Measurements from ENCODE around the gene TRABD. TPM values are rescaled to one million over a fixed set of nuclear protein-coding genes. Genes with fewer than 3 reads are reported as not detected.

The TRABD gene
- total RNA-seq, 1 experiment from 2014 or later: 55.7 TPM

- no peaks in the 10 kb centered on the region for H3K27me3 ChIP-seq (ENCODE audit: control insufficient read depth, insufficient read depth, low read length)
- ATAC-seq (no peak), DNase-seq (ENCODE audit: low read depth, low spot score) (no peak)
- BruUV-seq (replicated peaks): no TSS peak
- no peak overlapping the region for H3K4me3 ChIP-seq (ENCODE audit: low read depth in 2 of 2, low read length in 2 of 2)
- TF ChIP-seq POLR2AphosphoS5 (IDR thresholded peaks at IDR 0.05; ENCODE audit: low read depth, low read length): no peak
- TF ChIP-seq CTCF (IDR thresholded peaks at IDR 0.05): no peak
- no peak for TF ChIP-seq SIN3A (IDR thresholded peaks at IDR 0.05; ENCODE audit: borderline replicate concordance, insufficient read depth, low read depth, low read length)
- TF ChIP-seq REST (IDR thresholded peaks at IDR 0.05; ENCODE audit: insufficient read depth in 1 of 2, low read depth in 2 of 2, low read length in 1 of 2): no peak
- TF ChIP-seq TCF7L2 (IDR thresholded peaks at IDR 0.05; ENCODE audit: low read depth, low read length): no peak
- no peaks in the 10 kb centered on the region; the same call in 1 of the 2 replicates for H3K36me3 ChIP-seq (ENCODE audit: control insufficient read depth, insufficient read depth, low read length)
- ChIA-PET POLR2A (no interaction called here), CTCF (no interaction called here)
- H3K27ac ChIP-seq (ENCODE audit: low read length): no peak overlapping the region
- no peaks in the 10 kb centered on the region for H3K9me3 ChIP-seq (ENCODE audit: control insufficient read depth, insufficient read depth, low read depth, low read length)
- H3K4me1 ChIP-seq (ENCODE audit: control insufficient read depth, insufficient read depth, low read length): peaks cover 10% of the 10 kb centered on the region
- intact Hi-C loops (cut with micrococcal nuclease; ENCODE audit: unreplicated experiment): no loop called here
- in situ Hi-C loops (cut with HindIII; ENCODE audit: low pct_unique_long_range_greater_than_20kb, low sequenced_read_pairs): no loop called here
Observed at GRCh38 chr22:50196256-50196655, 10.5 kb downstream of the TRABD start.

- TF ChIP-seq SIN3A (IDR thresholded peaks at IDR 0.05; ENCODE audit: borderline replicate concordance, insufficient read depth, low read depth, low read length) (no peak), REST (IDR thresholded peaks at IDR 0.05; ENCODE audit: insufficient read depth in 1 of 2, low read depth in 2 of 2, low read length in 1 of 2) (no peak), POLR2AphosphoS5 (IDR thresholded peaks at IDR 0.05; ENCODE audit: low read depth, low read length) (no peak), CTCF (IDR thresholded peaks at IDR 0.05) (no peak), TCF7L2 (IDR thresholded peaks at IDR 0.05; ENCODE audit: low read depth, low read length) (no peak)
- Histone ChIP-seq H3K4me3 (ENCODE audit: low read depth in 2 of 2, low read length in 2 of 2) (no peak overlapping the region), H3K9me3 (ENCODE audit: control insufficient read depth, insufficient read depth, low read depth, low read length) (no peaks in the 10 kb centered on the region), H3K27me3 (ENCODE audit: control insufficient read depth, insufficient read depth, low read length) (no peaks in the 10 kb centered on the region), H3K4me1 (ENCODE audit: control insufficient read depth, insufficient read depth, low read length) (peaks cover 8% of the 10 kb centered on the region; the same call in 1 of the 2 replicates), H3K36me3 (ENCODE audit: control insufficient read depth, insufficient read depth, low read length) (no peaks in the 10 kb centered on the region; the same call in 1 of the 2 replicates), H3K27ac (ENCODE audit: low read length) (no peak overlapping the region)
- in situ Hi-C loops (cut with HindIII; ENCODE audit: low pct_unique_long_range_greater_than_20kb, low sequenced_read_pairs) (no loop called here), intact Hi-C loops (cut with micrococcal nuclease; ENCODE audit: unreplicated experiment) (no loop called here)
- ATAC-seq (no peak), DNase-seq (ENCODE audit: low read depth, low spot score) (no peak)
- ChIA-PET CTCF (no interaction called here), POLR2A (no interaction called here)
- no TSS peak for BruUV-seq (replicated peaks)
Observed at GRCh38 chr22:50197000-50197800, 11.5 kb downstream of the TRABD start.
